Left colon (tissue), 2 donors: Measurements from ENCODE around the gene CENPL. TPM values are rescaled to one million over a fixed set of nuclear protein-coding genes. Genes with fewer than 3 reads are reported as not detected.
"Not testable (repeated sequence)": the region's sequence is repeated elsewhere in the genome, so short reads cannot be mapped to it uniquely, and the experiment has no call there.

Source experiments
- ATAC-seq: fragments of 200-7000 bp; cut with Tn5 transposase; one replicate; pipeline ENCODE4 v1.9.1; 2020; ENCODE audit warnings: mild to moderate bottlenecking, moderate library complexity
- DNase-seq, 2 donors: peaks; one replicate each; pipeline ENCODE4 v3.0.0-alpha.2; 2020
- intact Hi-C, 2 donors: fragments of 100-400 bp; cut with DNase I in 1 of 2; cut with micrococcal nuclease in 1 of 2; formaldehyde crosslinking; loops; one replicate each; pipeline versions ENCODE4 v1.11.2 to v1.14.0; 2022; cut with DNase I, micrococcal nuclease
- total RNA-seq, 2 donors: library from RNA; stranded (reverse); fragmentation: NEBNext Ultra II Directional; extraction: Animal tissue kit (Norgen Biotek cat#: 25700); gene quantifications; one replicate each; pipeline ENCODE4 v1.2.1, GENCODE V29; 2021
- donor health status: DM: no; HTN: no; CAD: no.
- donor health status: DM: yes; HTN: yes; CAD: no.

Gene CENPL
- total RNA-seq, 2 donors from 2014 or later = 3.2 to 6.8 TPM

DNA sequence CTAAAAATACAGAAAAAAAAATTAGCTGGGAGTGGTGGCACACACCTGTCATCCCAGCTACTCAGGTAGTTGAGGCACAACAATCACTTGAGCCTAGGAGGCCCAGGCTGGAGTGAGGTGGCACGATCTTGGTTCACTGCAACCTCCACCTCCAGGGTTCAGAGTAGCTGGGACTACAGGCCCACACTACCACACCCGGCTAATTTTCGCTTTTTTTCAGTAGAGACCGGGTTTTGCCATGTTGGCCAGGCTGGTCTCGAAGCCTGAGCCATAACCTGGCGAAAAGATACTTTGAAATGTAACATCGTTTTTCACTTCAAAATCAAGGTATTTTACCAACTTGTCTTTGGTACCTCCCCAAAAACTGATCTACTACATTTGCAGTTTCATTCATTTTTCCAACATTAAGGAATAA is 37.1 kb upstream of the CENPL start:
- DNase-seq = no peak
- peak; percentile 32 for ATAC-seq
- intact Hi-C loops = no loop called here

DNA sequence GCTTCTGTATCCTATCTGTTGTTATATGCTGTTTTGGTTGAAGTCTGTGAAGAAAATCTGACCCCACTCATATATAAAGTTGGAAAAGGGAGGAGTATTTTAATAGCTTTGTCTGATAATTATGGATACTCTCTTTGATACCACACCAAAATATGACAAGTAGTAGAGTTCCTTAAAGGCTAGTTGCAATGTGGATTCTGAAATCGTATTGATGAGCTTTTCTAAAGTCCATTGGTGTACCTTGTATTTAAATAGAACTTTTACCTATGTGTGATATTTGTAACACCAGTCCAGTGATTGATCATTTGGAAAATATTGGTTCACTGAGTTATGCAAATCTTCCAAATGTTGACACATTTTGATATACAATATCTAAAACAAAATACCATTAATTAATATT is 35.4 kb upstream of the CENPL start:
- ATAC-seq = no peak
- intact Hi-C loops = no loop called here
- DNase-seq = no peak

DNA sequence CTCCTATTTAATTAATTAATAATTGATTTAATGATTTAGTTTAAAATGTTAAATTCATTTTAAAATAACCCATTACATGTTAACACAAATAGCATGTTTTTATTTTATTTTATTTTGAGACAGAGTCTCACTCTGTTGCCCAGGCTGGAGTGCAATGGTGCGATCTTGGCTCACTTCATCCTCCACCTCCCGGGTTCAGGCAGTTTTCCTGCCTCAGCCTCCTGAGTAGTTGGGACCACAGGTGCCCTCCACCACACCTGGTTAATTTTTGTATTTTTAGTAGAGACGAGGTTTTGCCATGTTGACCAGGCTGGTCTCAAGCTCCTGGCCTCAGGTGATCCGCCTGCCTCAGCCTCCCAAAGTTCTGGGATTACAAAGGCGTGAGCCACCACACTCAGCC is 34.9 kb upstream of the CENPL start:
- intact Hi-C loops, DNase-seq, ATAC-seq: not testable (repeated sequence)

DNA sequence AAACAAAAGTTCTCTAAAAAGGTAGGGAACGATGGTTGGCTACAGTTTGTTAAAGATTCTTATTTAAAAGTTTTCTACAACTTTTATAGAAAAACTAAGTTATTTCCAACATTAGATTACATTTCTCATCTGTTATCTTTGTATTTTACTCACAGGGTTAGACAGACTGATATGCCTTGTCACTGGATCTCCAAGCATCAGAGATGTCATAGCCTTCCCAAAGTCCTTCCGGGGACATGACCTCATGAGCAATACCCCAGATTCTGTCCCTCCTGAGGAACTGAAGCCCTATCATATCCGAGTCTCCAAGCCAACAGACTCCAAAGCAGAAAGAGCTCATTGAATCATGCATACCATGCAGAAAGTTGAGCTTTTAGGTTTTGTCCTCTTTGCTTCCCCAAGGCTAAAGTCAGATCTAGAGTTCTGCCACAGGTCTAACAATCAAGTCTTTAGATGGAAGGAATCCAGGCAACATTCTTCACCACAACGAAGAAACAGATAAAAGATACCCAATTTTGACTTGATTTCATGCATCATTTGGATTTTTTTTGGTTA is 32.8 kb upstream of the CENPL start:
- intact Hi-C loops = no loop called here
- no peak for ATAC-seq

DNA sequence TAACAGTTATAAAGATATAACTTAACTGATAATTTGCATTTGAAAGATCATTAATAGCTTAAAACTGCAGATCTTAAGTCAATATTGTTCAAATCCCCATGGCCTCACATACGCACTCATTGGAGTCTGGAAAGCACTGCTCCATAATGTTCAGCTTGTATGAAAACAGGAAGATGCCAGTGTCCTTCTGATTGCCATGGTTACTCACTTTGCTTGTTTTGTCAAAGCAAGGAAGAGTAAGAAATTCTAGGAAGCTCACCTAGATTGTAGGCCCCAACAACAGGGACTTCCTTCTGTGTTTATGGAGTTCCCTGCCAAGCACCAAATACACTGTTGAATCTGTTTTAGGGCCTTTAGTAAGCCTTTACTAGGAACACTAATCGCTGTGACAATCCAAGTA is 32.2 kb upstream of the CENPL start:
- no peak for DNase-seq

More for the DNA sequence above, 32.8 kb upstream of the CENPL start:
- no peak for DNase-seq

DNA sequence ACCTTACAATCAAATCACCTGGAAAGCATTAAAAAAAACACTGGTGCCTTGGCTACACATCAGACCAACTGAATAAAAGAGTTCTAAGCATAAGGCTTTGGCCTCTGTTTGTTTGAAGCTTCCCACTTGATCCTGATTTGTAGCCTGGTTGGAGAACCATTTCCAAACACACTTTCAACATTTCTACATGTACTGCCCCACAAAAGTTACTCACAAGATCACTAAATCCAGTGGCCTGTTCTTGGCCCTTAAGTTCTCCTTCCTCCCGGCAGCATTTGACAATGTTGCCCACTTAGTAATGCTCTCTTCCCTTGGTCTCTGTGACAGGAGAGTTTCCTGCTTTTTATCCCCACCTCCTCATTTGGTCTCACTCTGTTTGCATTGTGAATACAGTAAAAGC is 31.3 kb upstream of the CENPL start:
- intact Hi-C loops = no loop called here
- ATAC-seq = no peak
- no peak for DNase-seq

More for the DNA sequence above, 32.2 kb upstream of the CENPL start:
- intact Hi-C loops = no loop called here
- no peak for ATAC-seq

DNA sequence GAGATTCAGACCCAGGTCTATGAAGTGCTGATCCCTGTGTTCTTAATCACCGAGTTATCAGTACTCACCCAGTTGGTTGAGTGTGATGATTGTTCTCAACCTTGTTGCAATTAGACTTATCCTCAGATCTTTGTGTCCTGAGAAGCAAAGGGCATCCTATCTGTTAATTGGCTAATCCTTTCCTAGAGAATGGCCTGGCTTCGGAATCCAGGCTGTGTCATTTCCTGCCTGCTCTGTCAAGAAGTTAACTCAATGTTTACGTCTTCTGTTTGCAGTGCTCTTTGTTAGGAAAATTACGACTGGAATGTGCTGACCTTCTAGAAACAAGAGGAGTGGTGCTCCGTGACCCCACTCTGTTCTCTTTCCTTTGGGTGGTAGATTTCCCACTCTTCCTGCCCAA is 28.4 kb upstream of the CENPL start:
- ATAC-seq (no peak), DNase-seq (no peak)
- intact Hi-C loops = no loop called here

DNA sequence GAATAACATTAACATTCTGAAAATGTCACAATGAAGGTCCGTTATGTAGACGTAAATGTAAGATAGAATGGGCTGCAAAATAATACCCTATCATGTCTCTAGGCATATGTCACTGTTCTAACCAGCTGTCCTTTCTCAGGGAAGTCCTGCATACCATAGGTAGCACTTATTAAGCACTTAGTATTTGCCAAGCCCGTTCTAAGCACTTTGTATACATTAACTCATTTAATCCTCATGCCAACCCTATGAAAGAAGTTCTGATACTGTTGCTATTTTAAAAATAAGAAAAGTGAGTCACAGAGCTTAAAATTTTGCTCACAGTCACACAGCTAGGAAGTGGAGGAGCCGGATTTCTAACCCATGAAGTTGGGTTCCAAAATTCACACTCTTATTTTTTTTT is 27.4 kb upstream of the CENPL start:
- intact Hi-C loops = no loop called here
- DNase-seq = no peak
- ATAC-seq = no peak

DNA sequence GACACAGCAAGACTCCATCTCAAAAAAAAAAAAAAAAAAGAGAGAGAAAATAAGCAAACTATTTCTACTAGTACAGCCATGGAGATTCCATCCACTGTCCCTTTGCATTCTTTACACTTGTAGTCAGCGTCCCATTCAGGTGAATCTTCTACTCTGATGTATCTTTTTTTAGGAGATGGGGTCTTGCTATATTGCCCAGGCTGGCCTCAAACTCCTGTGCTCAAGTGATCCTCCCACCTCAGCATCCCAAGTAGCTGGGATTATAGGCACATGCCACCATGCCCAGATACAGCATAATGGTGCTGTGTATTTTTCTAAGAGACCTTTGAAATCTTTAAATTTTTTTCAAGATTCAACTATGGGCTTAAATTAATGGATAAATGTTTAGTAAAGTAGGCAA is 8.1 kb upstream of the CENPL start:
- no peak for ATAC-seq
- DNase-seq = no peak
- intact Hi-C loops = no loop called here

DNA sequence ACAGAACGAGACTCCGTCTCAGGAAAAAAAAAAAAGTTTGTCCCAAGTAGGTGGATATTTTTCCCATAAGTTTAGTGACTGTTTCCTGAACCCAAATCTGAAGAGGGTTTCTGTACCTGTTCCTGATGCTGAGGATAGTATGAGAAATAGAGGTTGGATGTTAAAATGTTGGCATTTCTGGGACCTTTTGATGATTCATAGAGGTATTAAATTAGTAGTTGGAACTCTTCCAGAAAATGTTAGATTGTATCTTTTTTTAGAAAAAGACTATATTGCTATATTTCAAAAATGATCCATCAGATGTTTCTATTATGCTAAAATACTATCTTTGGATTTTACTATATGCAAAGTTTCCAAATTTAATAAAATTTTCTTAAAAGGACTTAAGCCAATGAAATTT is 2.9 kb upstream of the CENPL start:
- DNase-seq = no peak
- intact Hi-C loops = loop anchor here in 1 of 2 donors (5.0 kb wide), 1 partner anchor 410 kb away; no protein-coding TSS in a partner anchor
- ATAC-seq = no peak

DNA sequence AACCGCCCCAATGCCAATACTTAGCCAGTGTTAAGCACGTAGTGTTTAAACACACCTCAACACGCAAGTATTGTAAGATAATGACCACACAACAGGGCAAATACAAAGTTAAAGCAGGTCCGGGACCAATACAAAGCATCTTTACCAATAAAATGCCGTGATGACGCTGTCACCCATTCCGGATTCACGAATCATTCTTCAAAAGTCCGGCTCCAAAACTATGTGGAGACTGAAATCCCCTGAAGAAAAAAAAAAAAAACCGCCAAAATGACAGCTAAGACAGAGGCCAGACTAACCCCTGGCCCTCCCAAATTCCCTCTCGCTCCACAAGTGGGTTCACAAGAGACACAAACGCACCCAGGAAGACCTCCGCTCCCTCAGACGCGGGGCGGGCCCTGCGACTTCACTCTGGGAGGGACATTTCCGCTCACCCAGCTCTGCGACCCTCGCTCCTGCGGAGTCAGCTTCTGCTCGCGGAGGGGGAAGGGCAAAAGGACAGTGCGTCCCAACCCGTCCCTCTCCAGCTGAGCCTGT is 835 bp downstream of the CENPL start:
- DNase-seq (no peak), ATAC-seq (peak; percentile 16)
- intact Hi-C loops = no loop called here

DNA sequence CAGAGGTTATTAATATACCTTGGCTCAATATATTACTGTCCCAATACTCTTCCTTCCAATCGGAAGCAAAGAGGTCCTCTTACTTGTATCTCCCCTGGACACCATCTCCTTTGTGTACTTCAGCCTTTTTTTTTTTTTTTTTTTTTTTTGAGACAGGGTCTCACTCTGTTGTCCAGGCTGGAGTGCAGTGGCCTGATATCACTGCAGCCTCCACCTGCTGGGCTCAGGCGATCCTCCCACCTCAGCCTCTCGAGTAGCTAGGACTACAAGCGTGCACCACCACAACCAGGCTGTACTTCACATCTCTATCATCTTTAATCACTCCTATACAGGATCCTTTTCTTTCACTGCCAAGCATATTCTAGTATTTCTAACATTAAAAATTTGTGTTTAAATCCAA is 3.0 kb downstream of the CENPL start:
- intact Hi-C loops = no loop called here

DNA sequence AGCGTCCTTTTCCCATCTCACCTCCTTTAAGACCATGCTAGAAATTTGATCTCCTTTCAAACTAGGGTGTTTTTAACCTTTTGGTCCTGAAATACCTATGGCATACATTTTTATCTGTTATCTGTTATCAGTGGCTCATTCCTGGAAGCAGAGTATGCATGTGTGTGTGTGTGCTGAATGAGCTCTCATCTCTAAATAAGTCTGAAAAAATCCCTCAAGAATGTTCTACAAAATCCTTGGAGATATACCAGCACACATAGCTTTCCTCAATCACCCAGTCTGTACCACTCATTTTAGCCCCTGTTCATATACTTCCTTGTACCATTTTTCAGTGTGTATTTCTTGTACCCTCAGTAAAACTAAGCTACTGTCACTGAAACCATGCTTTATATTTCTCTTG is 6.2 kb downstream of the CENPL start:
- no peak for DNase-seq
- intact Hi-C loops = no loop called here
- no peak for ATAC-seq

More for the DNA sequence above, 3.0 kb downstream of the CENPL start:
- DNase-seq (no peak), ATAC-seq (no peak)

DNA sequence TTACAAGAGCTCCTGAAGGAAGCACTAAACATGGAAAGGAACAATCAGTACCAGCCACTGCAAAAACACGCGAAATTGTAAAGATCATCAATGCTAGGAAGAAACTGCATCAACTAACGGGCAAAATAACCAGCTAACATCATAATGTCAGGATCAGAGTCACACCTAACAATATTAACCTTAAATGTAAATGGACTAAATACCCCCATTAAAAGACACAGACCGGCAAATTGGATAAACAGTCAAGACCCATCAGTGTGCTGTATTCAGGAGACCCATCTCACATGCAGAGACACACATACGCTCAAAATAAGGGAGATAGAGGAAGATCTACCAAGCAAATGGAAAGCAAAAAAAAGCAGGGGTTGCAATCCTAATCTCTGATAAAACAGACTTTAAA is 11.0 kb downstream of the CENPL start:
- ATAC-seq, intact Hi-C loops, DNase-seq: not testable (repeated sequence)

DNA sequence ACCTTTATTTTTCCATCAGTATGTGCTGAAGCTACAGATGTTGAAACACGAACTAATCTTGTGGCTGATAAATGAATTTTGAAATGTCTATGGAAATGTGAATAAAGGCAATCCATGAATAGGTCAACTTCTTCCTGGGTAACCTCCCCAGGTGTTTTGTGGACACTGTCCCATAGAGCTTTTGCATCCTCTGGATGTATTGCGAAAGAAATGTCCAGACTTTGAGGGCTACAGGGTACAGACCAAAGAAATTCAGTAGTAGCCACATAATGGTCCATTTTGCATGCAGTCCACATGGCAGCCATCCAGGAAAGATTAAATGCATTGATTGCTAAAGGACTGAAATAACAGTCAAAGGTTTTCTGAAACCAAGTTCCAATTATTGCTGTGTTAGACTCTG is 21.7 kb downstream of the CENPL start:
- intact Hi-C loops = no loop called here
- DNase-seq = no peak
- no peak for ATAC-seq

DNA sequence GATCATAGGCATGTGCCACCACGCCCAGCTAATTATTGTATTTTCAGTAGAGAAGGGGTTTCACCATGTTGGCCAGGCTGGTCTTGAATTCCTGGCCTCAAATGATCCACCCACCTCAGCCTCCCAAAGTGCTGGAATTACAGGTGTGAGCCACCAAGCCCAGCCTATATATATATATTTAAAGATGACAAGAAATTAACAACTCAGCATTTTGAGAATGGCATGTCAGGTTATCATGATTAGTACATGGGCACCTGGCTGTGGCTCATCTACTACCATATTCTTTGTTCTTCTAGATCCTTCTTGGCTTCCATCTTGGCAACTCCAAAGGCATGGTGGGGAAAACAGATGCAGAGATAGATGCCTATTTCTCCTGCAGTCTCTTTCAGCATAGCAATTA is 24.7 kb downstream of the CENPL start:
- ATAC-seq, DNase-seq, intact Hi-C loops: not testable (repeated sequence)

DNA sequence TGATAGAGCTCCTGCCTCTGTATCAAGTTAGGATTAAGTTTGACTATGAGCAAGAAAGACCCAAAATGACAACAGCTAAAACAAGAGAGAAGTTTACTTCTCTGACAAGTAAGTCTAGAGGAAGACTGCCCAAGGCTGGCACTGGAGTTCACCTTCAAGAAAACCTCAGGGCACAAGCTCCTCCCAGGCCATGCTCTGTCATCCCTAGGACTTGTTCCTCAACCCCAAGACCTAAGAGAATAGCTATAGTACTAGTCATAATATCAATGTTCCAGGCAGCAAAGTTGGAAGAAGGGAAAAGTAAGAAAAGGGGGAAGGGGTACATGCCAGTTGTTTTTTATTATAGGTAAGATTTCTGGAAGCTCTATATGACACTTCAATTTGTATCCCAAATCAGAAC is 26.6 kb downstream of the CENPL start:
- intact Hi-C loops = no loop called here
- ATAC-seq (no peak), DNase-seq (no peak)

DNA sequence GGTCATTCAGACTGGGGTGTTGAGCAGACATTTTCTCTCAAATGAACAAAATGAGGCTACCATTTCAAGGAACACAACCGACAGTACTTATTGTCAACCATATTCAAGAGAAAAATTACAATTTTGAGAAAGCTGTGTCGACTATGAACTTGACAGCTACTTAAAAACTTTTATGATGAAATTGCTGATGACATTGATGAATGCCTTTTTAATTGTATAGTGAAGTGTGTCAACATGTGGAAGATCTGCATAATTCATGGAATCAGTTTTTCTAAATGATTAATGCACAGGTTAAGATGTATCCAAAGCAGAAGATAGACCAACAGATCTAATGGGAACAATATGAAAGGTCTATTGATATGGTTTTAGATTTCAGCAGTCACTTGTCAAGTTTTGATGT is 34.8 kb downstream of the CENPL start:
- no peak for ATAC-seq
- no peak for DNase-seq
- intact Hi-C loops = no loop called here

DNA sequence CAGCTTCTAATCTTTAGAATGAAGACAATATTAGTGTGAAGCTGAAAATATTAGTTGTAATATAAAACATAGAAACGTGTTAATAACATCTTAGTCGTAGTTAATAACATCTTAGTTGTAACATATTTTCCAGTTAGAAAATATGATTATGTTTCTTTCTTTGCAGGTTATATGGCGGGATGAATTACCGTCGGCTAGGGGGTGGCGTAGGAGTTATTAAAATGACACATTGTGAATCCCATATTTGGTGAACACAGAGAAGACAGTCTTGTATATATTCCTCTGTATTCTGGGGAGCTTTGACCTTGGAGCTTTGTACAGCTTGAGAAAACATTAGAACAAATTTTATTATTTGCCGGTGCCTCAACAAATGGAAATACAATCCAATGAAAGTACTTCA is 39.7 kb downstream of the CENPL start:
- DNase-seq = no peak
- intact Hi-C loops = no loop called here
- ATAC-seq = no peak

DNA sequence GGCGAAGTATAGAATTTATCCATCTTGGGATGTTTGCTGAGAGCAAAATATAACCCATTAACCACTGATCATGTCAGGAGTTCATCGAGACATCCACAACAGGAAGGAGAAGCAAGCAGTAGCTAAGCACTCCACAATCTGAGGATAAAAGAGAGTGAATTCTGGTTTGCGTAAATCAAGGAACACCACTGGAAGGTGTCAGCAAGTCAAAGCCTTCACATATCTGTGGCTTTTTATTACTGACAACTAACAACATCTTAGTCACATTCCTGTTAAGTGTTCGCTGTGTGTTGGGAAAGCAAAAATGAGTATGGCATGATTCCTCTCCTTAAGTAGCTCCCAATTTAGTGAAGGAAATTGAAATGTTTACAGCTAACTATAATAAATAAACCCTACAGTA is 44.7 kb downstream of the CENPL start:
- DNase-seq = no peak
- intact Hi-C loops = no loop called here

DNA sequence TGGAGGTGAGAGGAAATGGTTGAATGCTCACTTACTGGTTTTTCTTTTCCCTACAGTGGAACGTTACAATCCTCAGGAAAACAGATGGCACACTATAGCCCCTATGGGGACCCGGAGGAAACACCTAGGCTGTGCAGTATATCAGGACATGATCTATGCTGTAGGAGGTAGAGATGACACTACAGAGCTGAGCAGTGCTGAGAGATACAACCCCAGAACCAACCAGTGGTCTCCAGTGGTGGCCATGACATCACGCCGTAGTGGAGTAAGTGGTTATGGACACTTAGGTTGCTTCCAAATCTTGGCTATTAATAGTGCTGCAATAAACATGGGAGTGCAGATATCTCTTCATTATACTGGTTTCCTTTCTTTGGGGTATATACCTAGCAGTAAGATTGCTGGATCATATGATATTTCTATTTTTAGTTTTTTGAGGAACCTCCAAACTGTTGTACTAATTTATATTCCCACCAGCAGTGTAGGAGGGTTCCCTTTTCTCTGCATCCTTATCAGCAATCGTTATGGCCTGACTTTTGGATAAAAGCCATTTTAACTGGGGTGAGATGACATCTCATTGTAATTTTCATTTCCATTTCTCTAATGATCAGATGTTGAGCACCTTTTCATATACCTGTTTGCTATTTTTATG is 49.0 kb downstream of the CENPL start:
- ATAC-seq (no peak), DNase-seq (no peak)
- intact Hi-C loops = no loop called here

More for the DNA sequence above, 44.7 kb downstream of the CENPL start:
- no peak for ATAC-seq
